ENCODE data around the gene SETD3. TPM values are rescaled to one million over a fixed set of nuclear protein-coding genes. Genes with fewer than 3 reads are reported as not detected.

SETD3 gene
- total and polyA plus RNA-seq, 10 of the 15 experiments (the other 5 are each of a cell fraction or from before 2014, with no cell fraction given), result 11.3 to 44.2 (median 36.5) TPM

- ChIA-PET POLR2A (no interaction called here), RAD21 (ENCODE audit: unreplicated experiment) (no interaction called here), CTCF (interaction anchor here (1.1 to 1.8 kb wide), 2 partner anchors 43 to 48 kb away, joined by 4 to 6 read pairs; no protein-coding TSS in a partner anchor), SMC1A (ENCODE audit: uncharacterized antibody, unreplicated experiment) (no interaction called here)
- intact Hi-C loops (cut with micrococcal nuclease; ENCODE audit: unreplicated experiment), result loop anchor here (1.0 kb wide), 1 partner anchor 26 kb away; no protein-coding TSS in a partner anchor
- H3K4me3 ChIP-seq, result no peak overlapping the region
- H3K9me3 ChIP-seq (replicated peaks; ENCODE audit: control insufficient read depth, insufficient read depth, low read length), result no peaks in the 10 kb centered on the region
- BruUV-seq (replicated peaks), result no TSS peak
- WGBS (ENCODE audit: insufficient coverage, insufficient replicate concordance, low lambda C conversion rate, missing lambda C conversion rate), result 83% methylated on average over 14 of the region's 14 CpGs
- no peak overlapping the region for H3K9ac ChIP-seq (ENCODE audit: control insufficient read depth, insufficient read depth, low read length)
- peaks cover 7 to 12% of the 10 kb centered on the region in 2 experiments for H3K36me3 ChIP-seq (ENCODE audit: control insufficient read depth in 2 of 2, insufficient read depth in 2 of 2, low read length in 1 of 2)
- no peaks in the 10 kb centered on the region for H4K20me1 ChIP-seq (ENCODE audit: control insufficient read depth, insufficient read depth)
- H3K79me2 ChIP-seq (ENCODE audit: control insufficient read depth, insufficient read depth, low read length), result no peaks in the 10 kb centered on the region
- in situ Hi-C loops (cut with MboI), result no loop called here
- FAIRE-seq, result no peak
- no peak overlapping the region; the same call in 1 of the 2 replicates for H3K27ac ChIP-seq (ENCODE audit: control insufficient read depth, insufficient read depth)
- H3K27me3 ChIP-seq (replicated peaks in 1 of 2; ENCODE audit: control insufficient read depth in 2 of 2, insufficient read depth in 2 of 2, low read length in 1 of 2), result no peaks in the 10 kb centered on the region
- H3K4me1 ChIP-seq (ENCODE audit: control insufficient read depth, insufficient read depth, low read length), result no peaks in the 10 kb centered on the region
- no peak for ATAC-seq
- no peak for DNase-seq (ENCODE audit: low read depth, low spot score)
- H2AFZ ChIP-seq (ENCODE audit: control insufficient read depth, low read depth, low read length), result no peak overlapping the region
- TF ChIP-seq, protein P1, sequence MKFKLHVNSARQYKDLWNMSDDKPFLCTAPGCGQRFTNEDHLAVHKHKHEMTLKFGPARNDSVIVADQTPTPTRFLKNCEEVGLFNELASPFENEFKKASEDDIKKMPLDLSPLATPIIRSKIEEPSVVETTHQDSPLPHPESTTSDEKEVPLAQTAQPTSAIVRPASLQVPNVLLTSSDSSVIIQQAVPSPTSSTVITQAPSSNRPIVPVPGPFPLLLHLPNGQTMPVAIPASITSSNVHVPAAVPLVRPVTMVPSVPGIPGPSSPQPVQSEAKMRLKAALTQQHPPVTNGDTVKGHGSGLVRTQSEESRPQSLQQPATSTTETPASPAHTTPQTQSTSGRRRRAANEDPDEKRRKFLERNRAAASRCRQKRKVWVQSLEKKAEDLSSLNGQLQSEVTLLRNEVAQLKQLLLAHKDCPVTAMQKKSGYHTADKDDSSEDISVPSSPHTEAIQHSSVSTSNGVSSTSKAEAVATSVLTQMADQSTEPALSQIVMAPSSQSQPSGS (IDR thresholded peaks at IDR 0.05; ENCODE audit: low read length), result no peak
- TF ChIP-seq TBL1XR1 (IDR thresholded peaks at IDR 0.05; ENCODE audit: low read depth, low read length) (no peak), ZNF24 (IDR thresholded peaks at IDR 0.05) (no peak), LARP7 (IDR thresholded peaks at IDR 0.05) (no peak), NR2F1 (conservative IDR thresholded peaks at IDR 0.05) (no peak)
- TF ChIP-seq, protein P2, sequence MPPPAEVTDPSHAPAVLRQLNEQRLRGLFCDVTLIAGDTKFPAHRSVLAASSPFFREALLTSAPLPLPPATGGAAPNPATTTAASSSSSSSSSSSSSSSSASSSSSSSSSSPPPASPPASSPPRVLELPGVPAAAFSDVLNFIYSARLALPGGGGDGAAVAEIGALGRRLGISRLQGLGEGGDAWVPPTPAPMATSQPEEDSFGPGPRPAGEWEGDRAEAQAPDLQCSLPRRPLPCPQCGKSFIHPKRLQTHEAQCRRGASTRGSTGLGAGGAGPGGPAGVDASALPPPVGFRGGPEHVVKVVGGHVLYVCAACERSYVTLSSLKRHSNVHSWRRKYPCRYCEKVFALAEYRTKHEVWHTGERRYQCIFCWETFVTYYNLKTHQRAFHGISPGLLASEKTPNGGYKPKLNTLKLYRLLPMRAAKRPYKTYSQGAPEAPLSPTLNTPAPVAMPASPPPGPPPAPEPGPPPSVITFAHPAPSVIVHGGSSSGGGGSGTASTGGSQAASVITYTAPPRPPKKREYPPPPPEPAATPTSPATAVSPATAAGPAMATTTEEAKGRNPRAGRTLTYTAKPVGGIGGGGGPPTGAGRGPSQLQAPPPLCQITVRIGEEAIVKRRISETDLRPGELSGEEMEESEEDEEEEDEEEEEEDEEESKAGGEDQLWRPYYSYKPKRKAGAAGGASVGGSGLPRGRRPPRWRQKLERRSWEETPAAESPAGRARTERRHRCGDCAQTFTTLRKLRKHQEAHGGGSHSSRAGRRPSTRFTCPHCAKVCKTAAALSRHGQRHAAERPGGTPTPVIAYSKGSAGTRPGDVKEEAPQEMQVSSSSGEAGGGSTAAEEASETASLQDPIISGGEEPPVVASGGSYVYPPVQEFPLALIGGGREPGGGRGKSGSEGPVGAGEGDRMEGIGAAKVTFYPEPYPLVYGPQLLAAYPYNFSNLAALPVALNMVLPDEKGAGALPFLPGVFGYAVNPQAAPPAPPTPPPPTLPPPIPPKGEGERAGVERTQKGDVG (CRISPR knock-in tag; IDR thresholded peaks at IDR 0.05), result no peak
- H3K4me2 ChIP-seq (ENCODE audit: control insufficient read depth, insufficient read depth), result no peak overlapping the region
Measured at GRCh38 chr14:99436247-99437180, 44.1 kb downstream of the SETD3 start.

Data from GM12878 (cell line).